ENCODE results near the gene ORC5.

Gene ORC5

GRCh38 chr7:104124469-104124868 lies 83.3 kb downstream of the ORC5 start:
- H3K36me3 ChIP-seq (ENCODE audit: insufficient read depth, low read length) = peaks cover 19% of the 10 kb centered on the region
- H3K9ac ChIP-seq (ENCODE audit: low read depth, low read length) = no peak overlapping the region
- no peak overlapping the region for H3K4me3 ChIP-seq (ENCODE audit: low read length)
- no peaks in the 10 kb centered on the region for H3K4me1 ChIP-seq (ENCODE audit: control insufficient read depth, insufficient read depth, low read length)
- no peaks in the 10 kb centered on the region for H3K9me3 ChIP-seq (replicated peaks; ENCODE audit: low read length)
- no peaks in the 10 kb centered on the region for H3K27me3 ChIP-seq (ENCODE audit: control insufficient read depth, insufficient read depth, low read length)
- H3K4me2 ChIP-seq (ENCODE audit: low read length) = no peak overlapping the region

DNA sequence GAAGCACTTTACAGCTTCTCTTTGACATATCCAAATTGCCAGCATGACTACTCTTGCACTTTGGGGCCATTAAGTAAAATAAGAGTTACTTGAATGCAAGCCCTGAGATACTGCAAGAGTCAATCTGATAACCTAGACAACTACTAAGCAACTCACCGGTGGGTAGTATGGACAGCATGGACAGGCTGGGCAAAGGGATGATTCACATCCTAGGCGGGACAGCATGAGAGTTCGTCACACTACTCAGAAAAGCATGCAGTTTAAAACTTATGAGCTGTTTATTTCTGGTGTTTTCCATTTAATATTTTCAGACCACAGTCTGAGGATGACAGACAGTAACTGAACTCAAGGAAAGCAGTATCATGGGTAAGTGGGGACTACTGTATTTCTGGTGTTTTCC lies 84.0 kb downstream of the ORC5 start:
- H3K4me3 ChIP-seq (ENCODE audit: low read length) = no peak overlapping the region
- H3K9me3 ChIP-seq (replicated peaks; ENCODE audit: low read length) = no peaks in the 10 kb centered on the region
- H3K4me1 ChIP-seq (ENCODE audit: control insufficient read depth, insufficient read depth, low read length) = no peaks in the 10 kb centered on the region
- no peak overlapping the region for H3K4me2 ChIP-seq (ENCODE audit: low read length)
- H3K27me3 ChIP-seq (ENCODE audit: control insufficient read depth, insufficient read depth, low read length) = no peaks in the 10 kb centered on the region
- peaks cover 17% of the 10 kb centered on the region for H3K36me3 ChIP-seq (ENCODE audit: insufficient read depth, low read length)
- no peak overlapping the region for H3K9ac ChIP-seq (ENCODE audit: low read depth, low read length)

DNA sequence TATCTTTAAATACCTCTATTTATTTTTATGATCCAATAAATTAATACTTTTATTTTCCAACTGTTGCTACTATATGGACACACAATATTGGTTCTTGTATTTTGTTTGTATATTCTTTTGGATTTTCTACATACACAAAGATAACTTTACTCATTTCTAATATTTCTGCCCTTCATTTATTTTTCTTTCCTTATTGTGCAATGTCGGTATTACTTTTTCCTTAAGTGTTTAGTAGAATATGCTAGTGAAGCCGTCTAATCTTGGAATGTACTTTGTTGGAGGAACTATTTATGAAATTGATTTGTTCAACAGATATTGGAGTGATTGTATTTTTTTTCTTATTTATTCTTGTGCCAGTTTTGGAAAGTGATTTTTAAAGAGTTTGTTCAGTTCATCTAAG lies 94.0 kb downstream of the ORC5 start:
- no peaks in the 10 kb centered on the region for H3K9me3 ChIP-seq (replicated peaks; ENCODE audit: low read length)
- no peak overlapping the region for H3K4me3 ChIP-seq (ENCODE audit: low read length)

GRCh38 chr7:104112623-104113022 lies 95.2 kb downstream of the ORC5 start:
- H3K4me1 ChIP-seq (ENCODE audit: control insufficient read depth, insufficient read depth, low read length) = no peaks in the 10 kb centered on the region

More for the DNA sequence above, 94.0 kb downstream of the ORC5 start:
- Histone ChIP-seq H3K9ac (ENCODE audit: low read depth, low read length) (no peak overlapping the region), H3K4me1 (ENCODE audit: control insufficient read depth, insufficient read depth, low read length) (no peaks in the 10 kb centered on the region), H3K4me2 (ENCODE audit: low read length) (no peak overlapping the region), H3K36me3 (ENCODE audit: insufficient read depth, low read length) (no peaks in the 10 kb centered on the region), H3K27me3 (ENCODE audit: control insufficient read depth, insufficient read depth, low read length) (peaks cover 2% of the 10 kb centered on the region)

GRCh38 chr7:104111271-104111670 lies 96.5 kb downstream of the ORC5 start:
- no peak overlapping the region for H3K4me2 ChIP-seq (ENCODE audit: low read length)
- H3K4me3 ChIP-seq (ENCODE audit: low read length) = no peak overlapping the region
- H3K27me3 ChIP-seq (ENCODE audit: control insufficient read depth, insufficient read depth, low read length) = peaks cover 3% of the 10 kb centered on the region
- H3K9ac ChIP-seq (ENCODE audit: low read depth, low read length) = no peak overlapping the region
- no peaks in the 10 kb centered on the region for H3K9me3 ChIP-seq (replicated peaks; ENCODE audit: low read length)
- H3K4me1 ChIP-seq (ENCODE audit: control insufficient read depth, insufficient read depth, low read length) = no peaks in the 10 kb centered on the region
- no peaks in the 10 kb centered on the region for H3K36me3 ChIP-seq (ENCODE audit: insufficient read depth, low read length)

More at GRCh38 chr7:104112623-104113022, 95.2 kb downstream of the ORC5 start:
- Histone ChIP-seq H3K36me3 (ENCODE audit: insufficient read depth, low read length) (no peaks in the 10 kb centered on the region), H3K27me3 (ENCODE audit: control insufficient read depth, insufficient read depth, low read length) (peaks cover 3% of the 10 kb centered on the region), H3K4me3 (ENCODE audit: low read length) (no peak overlapping the region), H3K9ac (ENCODE audit: low read depth, low read length) (no peak overlapping the region), H3K9me3 (replicated peaks; ENCODE audit: low read length) (no peaks in the 10 kb centered on the region), H3K4me2 (ENCODE audit: low read length) (no peak overlapping the region)

DNA sequence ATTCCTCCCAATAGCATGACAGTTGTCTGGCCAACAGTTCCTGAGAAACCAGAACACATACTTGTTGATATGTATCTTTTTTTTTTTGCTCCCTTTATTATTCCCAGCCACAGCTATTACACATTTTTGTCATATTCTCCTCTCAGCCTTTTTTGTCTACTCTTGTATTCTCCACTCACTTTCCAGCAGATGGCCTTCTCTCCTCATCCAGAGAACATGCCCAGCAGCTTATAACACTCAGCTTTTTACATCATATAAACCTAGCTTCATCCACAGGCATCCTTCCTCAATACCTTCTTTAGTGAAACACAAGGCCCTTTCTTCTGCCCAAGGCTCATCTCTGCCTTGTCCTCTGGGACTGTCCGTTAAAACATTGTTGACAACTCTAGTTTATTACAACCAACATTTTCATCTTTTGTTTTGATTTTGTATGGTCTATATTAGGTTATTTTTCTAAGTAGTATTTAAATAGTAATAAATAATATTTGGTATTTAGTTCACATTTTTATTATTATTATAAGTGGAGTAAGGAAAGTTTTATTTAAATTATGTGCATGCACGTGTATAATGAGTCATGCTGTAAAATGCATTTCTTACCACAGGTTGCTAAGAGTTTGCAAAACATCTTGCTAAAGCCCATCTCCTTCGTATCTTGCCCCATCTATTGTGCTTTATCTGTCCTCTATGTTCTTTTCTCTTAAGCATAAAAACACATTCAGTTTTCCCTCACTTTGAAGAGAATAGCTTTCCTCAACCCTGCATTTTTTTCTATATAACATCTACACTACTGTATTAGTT lies 101.5 kb downstream of the ORC5 start:
- no peak overlapping the region for H3K9ac ChIP-seq (ENCODE audit: low read depth, low read length)
- H3K36me3 ChIP-seq (ENCODE audit: insufficient read depth, low read length) = no peaks in the 10 kb centered on the region
- no peak overlapping the region for H3K4me3 ChIP-seq (ENCODE audit: low read length)
- H3K4me2 ChIP-seq (ENCODE audit: low read length) = no peak overlapping the region
- no peaks in the 10 kb centered on the region for H3K9me3 ChIP-seq (replicated peaks; ENCODE audit: low read length)
- peaks cover 8% of the 10 kb centered on the region for H3K27me3 ChIP-seq (ENCODE audit: control insufficient read depth, insufficient read depth, low read length)
- H3K4me1 ChIP-seq (ENCODE audit: control insufficient read depth, insufficient read depth, low read length) = no peaks in the 10 kb centered on the region

- H3K4me3 ChIP-seq (ENCODE audit: low read length) = no peak overlapping the region
- no peaks in the 10 kb centered on the region for H3K36me3 ChIP-seq (ENCODE audit: insufficient read depth, low read length)
- no peak overlapping the region for H3K9ac ChIP-seq (ENCODE audit: low read depth, low read length)
- no peaks in the 10 kb centered on the region for H3K9me3 ChIP-seq (replicated peaks; ENCODE audit: low read length)
- no peak overlapping the region for H3K4me2 ChIP-seq (ENCODE audit: low read length)
- H3K4me1 ChIP-seq (ENCODE audit: control insufficient read depth, insufficient read depth, low read length) = no peaks in the 10 kb centered on the region
- H3K27me3 ChIP-seq (ENCODE audit: control insufficient read depth, insufficient read depth, low read length) = peaks cover 3% of the 10 kb centered on the region
Measured at GRCh38 chr7:104098890-104099289, 108.9 kb downstream of the ORC5 start.

GRCh38 chr7:104096683-104097082 lies 111.1 kb downstream of the ORC5 start:
- no peak overlapping the region for H3K4me2 ChIP-seq (ENCODE audit: low read length)
- no peak overlapping the region for H3K9ac ChIP-seq (ENCODE audit: low read depth, low read length)
- no peak overlapping the region for H3K4me3 ChIP-seq (ENCODE audit: low read length)
- H3K4me1 ChIP-seq (ENCODE audit: control insufficient read depth, insufficient read depth, low read length) = no peaks in the 10 kb centered on the region
- H3K27me3 ChIP-seq (ENCODE audit: control insufficient read depth, insufficient read depth, low read length) = no peaks in the 10 kb centered on the region
- no peaks in the 10 kb centered on the region for H3K9me3 ChIP-seq (replicated peaks; ENCODE audit: low read length)
- no peaks in the 10 kb centered on the region for H3K36me3 ChIP-seq (ENCODE audit: insufficient read depth, low read length)

DNA sequence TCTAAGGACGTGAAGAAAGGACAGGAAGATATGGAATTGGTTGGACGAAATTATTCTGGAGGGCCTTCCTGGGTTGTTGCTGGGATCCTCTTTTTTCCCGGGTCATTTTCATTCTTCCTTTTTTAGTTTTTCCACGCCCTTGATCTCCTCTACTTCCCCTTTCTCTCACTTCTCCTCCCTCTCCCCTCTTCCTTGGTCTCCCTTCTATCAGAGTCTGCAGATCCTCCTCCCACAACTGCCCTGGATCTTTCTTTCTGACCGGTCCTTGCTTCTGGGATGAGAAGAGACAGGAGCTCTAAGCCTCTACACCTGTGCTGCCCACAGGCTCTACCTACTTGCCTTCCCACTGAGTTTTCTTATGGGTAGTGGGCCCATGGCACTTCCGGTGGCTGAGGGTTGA lies 114.7 kb downstream of the ORC5 start:
- H3K36me3 ChIP-seq (ENCODE audit: insufficient read depth, low read length) = no peaks in the 10 kb centered on the region
- H3K4me3 ChIP-seq (ENCODE audit: low read length) = no peak overlapping the region
- H3K4me2 ChIP-seq (ENCODE audit: low read length) = no peak overlapping the region
- no peaks in the 10 kb centered on the region for H3K9me3 ChIP-seq (replicated peaks; ENCODE audit: low read length)
- H3K27me3 ChIP-seq (ENCODE audit: control insufficient read depth, insufficient read depth, low read length) = peaks cover 5% of the 10 kb centered on the region
- no peaks in the 10 kb centered on the region for H3K4me1 ChIP-seq (ENCODE audit: control insufficient read depth, insufficient read depth, low read length)
- H3K9ac ChIP-seq (ENCODE audit: low read depth, low read length) = no peak overlapping the region

DNA sequence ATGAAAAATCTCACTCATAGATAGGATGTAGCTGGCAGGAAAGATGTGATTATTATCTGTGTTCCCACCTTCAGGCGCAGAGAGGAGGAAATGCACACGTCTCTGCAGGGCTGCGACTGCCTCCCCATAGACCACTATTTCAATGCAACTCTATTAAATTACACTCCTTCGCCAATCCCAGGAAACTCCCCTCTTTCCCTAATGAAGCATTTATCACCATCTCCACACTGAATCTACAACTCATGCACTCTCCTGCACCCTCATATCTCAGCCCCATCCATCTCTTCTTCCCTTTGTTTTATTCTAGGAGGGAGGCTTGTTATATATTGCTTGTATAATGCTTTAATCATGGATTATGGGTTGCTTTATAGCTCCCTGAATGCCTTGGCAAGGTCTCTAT lies 116.6 kb downstream of the ORC5 start:
- no peaks in the 10 kb centered on the region for H3K36me3 ChIP-seq (ENCODE audit: insufficient read depth, low read length)

DNA sequence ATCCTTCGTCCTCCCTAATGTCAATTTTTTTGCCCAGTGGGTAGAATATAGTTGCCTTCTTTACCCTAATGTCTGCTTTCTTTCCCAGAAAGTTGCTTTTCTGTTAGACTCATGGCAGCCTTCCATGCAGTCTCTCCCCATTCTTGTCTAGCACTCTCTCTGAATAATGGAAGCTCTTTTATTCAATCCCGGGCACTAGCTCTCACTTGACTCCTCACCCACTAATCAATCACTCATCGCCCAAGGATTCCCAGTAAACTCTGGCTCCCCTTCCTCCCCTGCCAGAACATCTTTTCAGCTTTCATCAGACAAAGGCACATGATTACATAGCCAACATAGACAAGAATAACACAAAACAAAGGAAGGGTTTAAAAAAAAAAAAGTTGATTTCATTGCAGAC lies 118.2 kb downstream of the ORC5 start:
- no peaks in the 10 kb centered on the region for H3K36me3 ChIP-seq (ENCODE audit: insufficient read depth, low read length)
- H3K27me3 ChIP-seq (ENCODE audit: control insufficient read depth, insufficient read depth, low read length) = peaks cover 5% of the 10 kb centered on the region
- H3K9me3 ChIP-seq (replicated peaks; ENCODE audit: low read length) = no peaks in the 10 kb centered on the region
- H3K4me3 ChIP-seq (ENCODE audit: low read length) = no peak overlapping the region
- H3K4me1 ChIP-seq (ENCODE audit: control insufficient read depth, insufficient read depth, low read length) = no peaks in the 10 kb centered on the region
- no peak overlapping the region for H3K4me2 ChIP-seq (ENCODE audit: low read length)
- no peak overlapping the region for H3K9ac ChIP-seq (ENCODE audit: low read depth, low read length)

More for the DNA sequence above, 116.6 kb downstream of the ORC5 start:
- H3K9ac ChIP-seq (ENCODE audit: low read depth, low read length) = no peak overlapping the region
- peaks cover 5% of the 10 kb centered on the region for H3K27me3 ChIP-seq (ENCODE audit: control insufficient read depth, insufficient read depth, low read length)
- no peak overlapping the region for H3K4me3 ChIP-seq (ENCODE audit: low read length)
- H3K4me1 ChIP-seq (ENCODE audit: control insufficient read depth, insufficient read depth, low read length) = no peaks in the 10 kb centered on the region
- no peaks in the 10 kb centered on the region for H3K9me3 ChIP-seq (replicated peaks; ENCODE audit: low read length)
- no peak overlapping the region for H3K4me2 ChIP-seq (ENCODE audit: low read length)

DNA sequence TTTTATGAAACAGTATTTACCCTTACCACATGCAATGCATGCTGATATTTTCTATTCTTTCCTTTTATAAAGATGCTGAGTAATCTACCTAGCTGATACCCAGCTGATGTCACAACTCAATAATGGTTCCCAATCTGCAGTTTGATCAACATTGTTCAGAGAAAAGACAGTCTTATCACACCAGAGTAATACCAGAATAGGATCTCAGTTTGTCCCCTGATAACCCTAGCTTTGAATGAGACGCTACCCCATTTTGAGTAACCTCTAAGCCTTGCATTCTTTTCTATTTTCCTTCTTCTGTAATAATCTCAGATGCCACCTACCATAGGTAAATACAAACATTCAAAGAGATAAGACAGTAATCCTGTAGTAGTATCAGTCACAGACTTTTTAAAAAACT lies 118.8 kb downstream of the ORC5 start:
- Histone ChIP-seq H3K4me1 (ENCODE audit: control insufficient read depth, insufficient read depth, low read length) (no peaks in the 10 kb centered on the region), H3K9me3 (replicated peaks; ENCODE audit: low read length) (no peaks in the 10 kb centered on the region), H3K36me3 (ENCODE audit: insufficient read depth, low read length) (no peaks in the 10 kb centered on the region), H3K27me3 (ENCODE audit: control insufficient read depth, insufficient read depth, low read length) (peaks cover 5% of the 10 kb centered on the region), H3K9ac (ENCODE audit: low read depth, low read length) (no peak overlapping the region), H3K4me3 (ENCODE audit: low read length) (no peak overlapping the region), H3K4me2 (ENCODE audit: low read length) (no peak overlapping the region)
